Activated CD8-positive, alpha-beta T cell treated with anti-CD3 and anti-CD28 coated beads for 36 hours (primary cell): ENCODE results near the gene DCUN1D4. TPM values are rescaled to one million over a fixed set of nuclear protein-coding genes. Genes with fewer than 3 reads are reported as not detected.
A peak's percentile ranks its signal among the peaks of the same experiment; 100 is the strongest.

Experiments used
- ATAC-seq: fragments of 200-7000 bp; cut with Tn5 transposase; one replicate; pipeline ENCODE4 v1.10.0; 2021; ENCODE audit warnings: mild to moderate bottlenecking, moderate library complexity
- CTCF ChIA-PET: fragments of 350-600 bp; sonication (Branson Sonifier 250); formaldehyde crosslinking; loops from one replicate; lab custom pipeline; 2021; ENCODE audit warnings: antibody characterized with exemption; lab: Charles Lee
- POLR2A ChIA-PET: fragments of 350-600 bp; sonication (Branson Sonifier 250); formaldehyde crosslinking; loops from one replicate; lab custom pipeline; 2021; ENCODE audit warnings: antibody characterized with exemption; lab: Charles Lee
- DNase-seq: peaks from one replicate; pipeline ENCODE4 v3.0.0-alpha.2; 2020
- H3K27ac Mint-ChIP-seq: one replicate; pipeline ENCODE4 v1.8.0; 2021; ENCODE audit warnings: mild to moderate bottlenecking, mixed read lengths
- H3K27me3 Mint-ChIP-seq: one replicate; pipeline ENCODE4 v1.8.0; 2021; ENCODE audit warnings: mixed read lengths
- H3K36me3 Mint-ChIP-seq: one replicate; pipeline ENCODE4 v1.8.0; 2021; ENCODE audit warnings: low read depth, mixed read lengths
- H3K4me1 Mint-ChIP-seq: one replicate; pipeline ENCODE4 v1.8.0; 2021; ENCODE audit warnings: low read depth, mixed read lengths
- H3K4me3 Mint-ChIP-seq: one replicate; pipeline ENCODE4 v1.8.0; 2021; ENCODE audit warnings: mild to moderate bottlenecking, moderate library complexity, mixed read lengths
- H3K9me3 Mint-ChIP-seq: one replicate; pipeline ENCODE4 v1.8.0; 2021; ENCODE audit warnings: mixed read lengths
- intact Hi-C: fragments of 100-400 bp; cut with micrococcal nuclease; formaldehyde crosslinking; loops from one replicate; pipeline ENCODE4 v1.10.0; 2022
- total RNA-seq, 2 experiments: library from RNA; stranded (reverse); gene quantifications; one replicate each; pipeline ENCODE4 v1.2.3, GENCODE V29; 2021
- TF ChIP-seq, protein P1 (sequence below): fragments of 200-600 bp; IDR thresholded peaks from one replicate; pipeline ENCODE4 v1.8.0; 2022; ENCODE audit warnings: antibody characterized with exemption, mild to moderate bottlenecking

Gene DCUN1D4
- total RNA-seq, 2 experiments from 2014 or later = 32.6 to 39.8 TPM

DNA sequence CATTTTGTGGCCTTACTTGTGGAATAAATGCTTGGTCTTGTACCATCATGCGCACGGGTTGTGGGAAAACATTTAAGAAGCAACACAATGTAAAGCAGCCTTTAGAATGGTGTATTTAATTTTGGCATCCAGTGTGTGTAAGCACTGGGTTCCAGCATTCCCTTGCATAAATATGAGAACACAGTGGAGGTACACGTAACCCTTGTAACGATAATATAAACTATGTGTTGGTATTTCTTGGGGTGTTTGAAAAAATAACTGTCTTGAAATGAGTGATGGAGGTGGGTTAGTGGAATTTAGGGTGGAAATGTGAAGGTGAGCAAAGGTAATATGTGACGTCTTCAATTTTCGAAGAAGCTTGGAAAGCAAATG, 2.1 kb downstream of the DCUN1D4 start:
- DNase-seq = no peak
- Mint-ChIP-seq H3K4me3 (peak overlapping the region; percentile 88), H3K4me1 (peaks cover 26% of the 10 kb centered on the region), H3K9me3 (no peaks in the 10 kb centered on the region), H3K27me3 (no peaks in the 10 kb centered on the region), H3K36me3 (peaks cover 10% of the 10 kb centered on the region), H3K27ac (peak overlapping the region; percentile 80)
- TF ChIP-seq, protein P1, sequence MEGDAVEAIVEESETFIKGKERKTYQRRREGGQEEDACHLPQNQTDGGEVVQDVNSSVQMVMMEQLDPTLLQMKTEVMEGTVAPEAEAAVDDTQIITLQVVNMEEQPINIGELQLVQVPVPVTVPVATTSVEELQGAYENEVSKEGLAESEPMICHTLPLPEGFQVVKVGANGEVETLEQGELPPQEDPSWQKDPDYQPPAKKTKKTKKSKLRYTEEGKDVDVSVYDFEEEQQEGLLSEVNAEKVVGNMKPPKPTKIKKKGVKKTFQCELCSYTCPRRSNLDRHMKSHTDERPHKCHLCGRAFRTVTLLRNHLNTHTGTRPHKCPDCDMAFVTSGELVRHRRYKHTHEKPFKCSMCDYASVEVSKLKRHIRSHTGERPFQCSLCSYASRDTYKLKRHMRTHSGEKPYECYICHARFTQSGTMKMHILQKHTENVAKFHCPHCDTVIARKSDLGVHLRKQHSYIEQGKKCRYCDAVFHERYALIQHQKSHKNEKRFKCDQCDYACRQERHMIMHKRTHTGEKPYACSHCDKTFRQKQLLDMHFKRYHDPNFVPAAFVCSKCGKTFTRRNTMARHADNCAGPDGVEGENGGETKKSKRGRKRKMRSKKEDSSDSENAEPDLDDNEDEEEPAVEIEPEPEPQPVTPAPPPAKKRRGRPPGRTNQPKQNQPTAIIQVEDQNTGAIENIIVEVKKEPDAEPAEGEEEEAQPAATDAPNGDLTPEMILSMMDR = no peak
- no peak for ATAC-seq
- ChIA-PET POLR2A (interaction anchor here (1.3 kb wide), 1 partner anchor 17 kb away, joined by 4 read pairs; no protein-coding TSS in a partner anchor), CTCF (interaction anchor here (1.2 to 2.5 kb wide), 4 partner anchors 14 to 51 kb away, joined by 3 to 6 read pairs (median 4); no protein-coding TSS in a partner anchor)
- intact Hi-C loops = no loop called here

DNA sequence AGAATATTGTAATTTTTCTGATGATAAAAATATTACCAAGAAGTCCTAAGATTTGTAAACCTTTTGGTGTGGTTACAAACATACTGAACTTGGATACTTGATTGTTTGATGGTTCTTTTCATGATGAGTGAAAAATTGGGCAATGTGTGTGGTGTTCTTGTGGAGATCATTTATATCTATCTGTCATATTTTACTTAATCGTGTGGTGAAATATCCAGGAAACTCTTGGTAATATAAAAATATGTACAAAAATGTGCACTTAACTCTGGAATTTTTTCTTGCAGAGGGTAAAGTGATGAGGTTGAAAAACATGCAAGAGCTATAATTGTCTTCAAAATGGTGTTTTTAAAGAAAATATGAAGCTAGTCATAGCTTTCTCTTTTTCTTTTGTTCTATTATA, 2.8 kb downstream of the DCUN1D4 start:
- no peak for DNase-seq
- no peak for ATAC-seq
- ChIA-PET CTCF (interaction anchor here (1.1 to 2.5 kb wide), 5 partner anchors 15 to 197 kb away, joined by 3 to 6 read pairs (median 4); no protein-coding TSS in a partner anchor), POLR2A (interaction anchor here (0.6 to 1.3 kb wide), 3 partner anchors 16 to 56 kb away, joined by 3 to 4 read pairs (median 3); no protein-coding TSS in a partner anchor)
- TF ChIP-seq, protein P1 = no peak
- H3K9me3 Mint-ChIP-seq = no peaks in the 10 kb centered on the region
- no peaks in the 10 kb centered on the region for H3K27me3 Mint-ChIP-seq
- intact Hi-C loops = no loop called here
- H3K27ac Mint-ChIP-seq = no peak overlapping the region
- H3K4me1 Mint-ChIP-seq = peaks cover 32% of the 10 kb centered on the region
- no peak overlapping the region for H3K4me3 Mint-ChIP-seq
- peaks cover 10% of the 10 kb centered on the region for H3K36me3 Mint-ChIP-seq

DNA sequence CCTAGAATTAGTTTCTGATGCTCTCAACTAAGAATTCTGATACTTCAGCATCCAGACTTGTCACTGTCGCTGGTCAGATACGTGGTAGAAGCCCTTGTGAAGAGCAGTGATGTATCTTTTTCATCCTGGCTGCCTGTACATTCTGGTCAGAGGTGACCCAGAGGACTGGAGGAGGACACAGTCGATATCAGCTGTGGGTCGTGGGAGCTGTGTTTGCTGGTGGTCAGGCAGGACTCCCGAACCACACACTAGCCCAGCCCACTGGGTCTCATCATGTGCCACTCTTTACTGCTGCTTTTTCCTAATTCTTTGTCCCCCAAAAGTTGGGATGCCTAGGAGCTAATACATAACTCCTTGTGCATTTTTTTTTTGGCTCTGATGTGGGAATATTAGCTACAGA, 6.5 kb downstream of the DCUN1D4 start:
- Mint-ChIP-seq H3K4me3 (no peak overlapping the region), H3K27ac (no peak overlapping the region), H3K9me3 (no peaks in the 10 kb centered on the region), H3K4me1 (peaks cover 48% of the 10 kb centered on the region), H3K27me3 (no peaks in the 10 kb centered on the region), H3K36me3 (peaks cover 14% of the 10 kb centered on the region)
- POLR2A ChIA-PET = no interaction called here
- intact Hi-C loops = no loop called here
- TF ChIP-seq, protein P1 = no peak
- no peak for DNase-seq
- CTCF ChIA-PET = no interaction called here
- ATAC-seq = no peak

DNA sequence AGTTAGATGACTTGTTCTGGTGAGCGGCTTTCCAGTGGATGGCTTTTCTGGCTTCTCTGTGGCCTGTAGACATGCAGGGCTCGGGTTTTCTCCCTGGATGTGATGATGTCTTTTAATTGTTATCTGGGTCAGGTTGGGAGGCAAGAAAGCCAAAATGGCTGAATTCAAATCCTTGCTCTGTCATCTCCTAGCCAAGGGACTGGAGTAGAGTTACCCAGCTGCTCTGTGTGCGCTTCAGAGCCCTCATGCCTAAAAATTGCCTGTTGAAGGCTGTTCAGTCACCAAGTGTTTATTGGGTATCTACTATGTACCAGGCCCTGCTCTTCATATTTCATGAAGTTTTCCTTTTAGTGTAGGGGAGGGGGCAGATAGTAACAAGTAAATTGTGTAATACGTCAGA, 7.3 kb downstream of the DCUN1D4 start:
- H3K27ac Mint-ChIP-seq = no peak overlapping the region
- TF ChIP-seq, protein P1 = no peak
- peaks cover 16% of the 10 kb centered on the region for H3K36me3 Mint-ChIP-seq
- H3K27me3 Mint-ChIP-seq = no peaks in the 10 kb centered on the region
- no peak for ATAC-seq
- H3K9me3 Mint-ChIP-seq = no peaks in the 10 kb centered on the region
- H3K4me1 Mint-ChIP-seq = peaks cover 48% of the 10 kb centered on the region
- DNase-seq = no peak
- ChIA-PET CTCF (no interaction called here), POLR2A (no interaction called here)
- intact Hi-C loops = no loop called here
- no peak overlapping the region for H3K4me3 Mint-ChIP-seq

DNA sequence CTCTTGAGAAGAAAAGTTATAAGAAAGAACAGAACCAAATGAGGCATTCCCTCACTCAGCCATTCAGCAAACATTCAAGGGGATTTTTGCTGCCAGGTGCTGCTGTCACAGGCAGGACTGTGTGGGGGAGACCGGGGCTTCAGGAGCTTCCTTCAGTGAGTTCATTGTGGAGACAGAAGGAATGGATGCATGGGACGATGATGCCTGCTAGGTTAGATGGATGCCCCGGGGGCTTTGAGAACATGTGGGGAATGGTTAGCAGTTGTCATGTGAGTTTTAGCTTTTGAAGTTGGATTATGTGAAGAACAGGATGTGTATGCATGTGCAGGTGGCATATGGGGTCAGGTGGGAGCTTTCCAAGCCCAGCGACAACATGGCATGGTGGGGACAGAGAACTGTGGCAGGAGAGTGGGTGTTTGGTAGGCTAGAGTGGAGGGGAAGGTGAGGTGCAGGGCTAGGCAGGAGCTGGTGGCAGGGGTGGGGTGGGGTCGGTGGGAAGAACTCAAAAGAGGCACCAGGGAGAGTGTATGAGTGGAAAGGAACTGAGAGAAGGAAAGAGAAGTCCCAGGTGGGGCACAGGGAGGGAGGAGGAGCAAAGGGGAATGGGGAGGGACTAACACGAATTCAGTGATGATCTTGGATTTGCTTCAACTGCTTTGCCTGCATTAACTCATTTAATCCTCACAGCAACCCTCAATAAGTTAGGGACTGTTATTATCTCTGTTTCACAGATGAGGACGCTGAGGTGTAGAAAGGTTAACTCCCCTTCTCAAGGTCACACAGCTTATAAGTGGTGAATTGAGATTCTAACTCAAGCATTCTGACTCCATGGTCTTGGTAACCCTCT, 8.4 kb downstream of the DCUN1D4 start:
- ChIA-PET CTCF (interaction anchor here (1.1 kb wide), 1 partner anchor 175 kb away, joined by 3 read pairs; no protein-coding TSS in a partner anchor), POLR2A (interaction anchor here (0.7 kb wide), 2 partner anchors 14 to 27 kb away, joined by 3 read pairs; no protein-coding TSS in a partner anchor)
- peaks cover 17% of the 10 kb centered on the region for H3K36me3 Mint-ChIP-seq
- no peak for DNase-seq
- TF ChIP-seq, protein P1 = no peak
- H3K4me1 Mint-ChIP-seq = peaks cover 42% of the 10 kb centered on the region
- ATAC-seq = peak; percentile 17
- H3K4me3 Mint-ChIP-seq = no peak overlapping the region
- H3K9me3 Mint-ChIP-seq = no peaks in the 10 kb centered on the region
- no peak overlapping the region for H3K27ac Mint-ChIP-seq
- intact Hi-C loops = no loop called here
- no peaks in the 10 kb centered on the region for H3K27me3 Mint-ChIP-seq
